SK-N-SH (cell line): Measurements from ENCODE around the gene RAMP3. TPM values are rescaled to one million over a fixed set of nuclear protein-coding genes. Genes with fewer than 3 reads are reported as not detected.

Experiments used
- CTCF ChIA-PET: fragments of 300-600, 350-600 bp; formaldehyde crosslinking; extraction: SDS; loops from one replicate; lab custom pipeline; 2021; lab: Yijun Ruan, JAX
- POLR2A ChIA-PET: fragments of 350-600 bp; sonication (Branson Sonifier 250); formaldehyde crosslinking; extraction: SDS; loops from one replicate; lab custom pipeline; 2020; ENCODE audit warnings: antibody characterized with exemption, inconsistent platforms; lab: Yijun Ruan, JAX
- DNase-seq: peaks from one replicate; pipeline ENCODE4 v3.0.0; 2012
- H2AFZ ChIP-seq: fragments of 200-600 bp; sonication (generic); 2 replicates; pipeline ENCODE4 v1.8.1; 2016; ENCODE audit warnings: antibody characterized with exemption, mild to moderate bottlenecking, low read depth
- H3F3A ChIP-seq: fragments of 200-600 bp; sonication (generic); replicated peaks from 2 replicates; pipeline ENCODE3; 2016; ENCODE audit warnings: antibody characterized with exemption, mild to moderate bottlenecking; ENCODE audit not compliant: insufficient read depth
- H3K27ac ChIP-seq, 2 experiments: fragments of 200-500 bp in 1 of 2; fragments of 200-600 bp in 1 of 2; sonication (Bioruptor generic) in 1 of 2; sonication (generic), shearing (Covaris generic) in 1 of 2; 2 replicates each; pipeline versions ENCODE4 v1.5.1 to v1.6.1; 2014 to 2016; ENCODE audit warnings: low read depth in 2 of 2, inconsistent platforms in 1 of 2, low read length in 1 of 2, mild to moderate bottlenecking in 1 of 2, mixed read lengths in 1 of 2
- H3K27me3 ChIP-seq: fragments of 200-600 bp; sonication (generic), shearing (Covaris generic); 2 replicates; pipeline ENCODE4 v1.6.1; 2016; ENCODE audit warnings: mixed run types; ENCODE audit not compliant: insufficient read depth
- H3K36me3 ChIP-seq, 2 experiments: fragments of 200-500 bp in 1 of 2; fragments of 200-600 bp in 1 of 2; sonication (Bioruptor generic) in 1 of 2; sonication (generic) in 1 of 2; replicated peaks in 1 of 2; 2 replicates each; pipeline versions ENCODE3 to v1.5.1; 2014 to 2016; ENCODE audit warnings: low read length in 1 of 2, mild to moderate bottlenecking in 1 of 2; ENCODE audit not compliant: insufficient read depth in 2 of 2, control insufficient read depth in 1 of 2
- H3K4me1 ChIP-seq, 2 experiments: fragments of 200-500 bp in 1 of 2; fragments of 200-600 bp in 1 of 2; sonication (Bioruptor generic) in 1 of 2; sonication (generic), shearing (Covaris generic) in 1 of 2; 2 replicates each; pipeline versions ENCODE4 v1.5.1 to v1.6.1; 2014 to 2016; ENCODE audit warnings: low read depth in 1 of 2, low read length in 1 of 2, mixed run types in 1 of 2; ENCODE audit not compliant: insufficient read depth in 2 of 2, control insufficient read depth in 1 of 2
- H3K4me2 ChIP-seq: fragments of 200-600 bp; sonication (generic), shearing (Covaris generic); 2 replicates; pipeline ENCODE4 v1.6.1; 2017; ENCODE audit warnings: mixed run types
- H3K4me3 ChIP-seq, 2 experiments: fragments of 200-500 bp in 1 of 2; fragments of 200-600 bp in 1 of 2; sonication (Bioruptor generic) in 1 of 2; sonication (generic), shearing (Covaris generic) in 1 of 2; 2 replicates each; pipeline versions ENCODE4 v1.5.1 to v1.8.1; 2014 to 2016; ENCODE audit warnings: low read depth in 2 of 2, inconsistent platforms in 1 of 2, low read length in 1 of 2, mild to moderate bottlenecking in 1 of 2, mixed read lengths in 1 of 2, moderate library complexity in 1 of 2
- H3K79me2 ChIP-seq: fragments of 200-600 bp; sonication (generic); 2 replicates; pipeline ENCODE4 v1.8.1; 2017; ENCODE audit warnings: mild to moderate bottlenecking; ENCODE audit not compliant: insufficient read depth
- H3K9ac ChIP-seq: fragments of 200-600 bp; sonication (generic); 2 replicates; pipeline ENCODE4 v1.6.1; 2017; ENCODE audit warnings: mixed run types
- H3K9me2 ChIP-seq: fragments of 200-600 bp; sonication (generic); 2 replicates; pipeline ENCODE4 v1.6.1; 2017; ENCODE audit warnings: mixed run types
- H3K9me3 ChIP-seq: fragments of 200-600 bp; sonication (generic); 2 replicates; pipeline ENCODE4 v1.6.1; 2017; ENCODE audit warnings: mixed run types, mild to moderate bottlenecking, moderate library complexity
- H4K20me1 ChIP-seq: fragments of 200-600 bp; sonication (generic); 2 replicates; pipeline ENCODE4 v1.6.1; 2017; ENCODE audit warnings: mild to moderate bottlenecking, mixed run types; ENCODE audit not compliant: insufficient read depth
- EP300 ChIP-seq, 2 experiments: IDR thresholded peaks; 2 replicates each; pipeline versions ENCODE4 v1.4.0 to v1.6.1; 2012; ENCODE audit warnings: borderline replicate concordance in 1 of 2, low read depth in 1 of 2, low read length in 1 of 2
- EZH2phosphoT487 ChIP-seq: fragments of 200-600 bp; sonication (generic); IDR thresholded peaks from 2 replicates; pipeline ENCODE4 v1.6.1; 2017; ENCODE audit warnings: low read depth, mixed run types, mild to moderate bottlenecking, antibody characterized with exemption, moderate library complexity, borderline replicate concordance
- FOSL2 ChIP-seq: IDR thresholded peaks from 2 replicates; pipeline ENCODE4 v1.4.0; 2012; ENCODE audit warnings: low read depth, mild to moderate bottlenecking, moderate library complexity, borderline replicate concordance
- FOXM1 ChIP-seq: IDR thresholded peaks from 2 replicates; pipeline ENCODE4 v1.4.0; 2012; ENCODE audit warnings: low read depth, mild to moderate bottlenecking
- JUND ChIP-seq: IDR thresholded peaks from 2 replicates; pipeline ENCODE4 v1.4.0; 2012
- MXI1 ChIP-seq: IDR thresholded peaks from 2 replicates; pipeline ENCODE4 v1.6.1; 2012; ENCODE audit warnings: mild to moderate bottlenecking, low read depth, low read length, improper control_type of control experiment
- NFIC ChIP-seq: IDR thresholded peaks from 2 replicates; pipeline ENCODE4 v1.4.0; 2012; ENCODE audit warnings: borderline replicate concordance
- POLR2AphosphoS5 ChIP-seq: IDR thresholded peaks from 2 replicates; pipeline ENCODE4 v1.6.1; 2012; ENCODE audit warnings: low read depth, low read length
- RAD21 ChIP-seq: IDR thresholded peaks from 2 replicates; pipeline ENCODE4 v1.6.1; 2012; ENCODE audit warnings: mild to moderate bottlenecking, low read length
- RCOR1 ChIP-seq: fragments of 150-350 bp; IDR thresholded peaks from 2 replicates; pipeline ENCODE4 v1.6.1; 2017; ENCODE audit warnings: antibody characterized with exemption, low read length
- RFX5 ChIP-seq: IDR thresholded peaks from 2 replicates; pipeline ENCODE4 v1.6.1; 2012; ENCODE audit warnings: mild to moderate bottlenecking, improper control_type of control experiment, low read length
- TAF1 ChIP-seq: IDR thresholded peaks from 2 replicates; pipeline ENCODE4 v1.6.1; 2012; ENCODE audit warnings: low read depth, mild to moderate bottlenecking, low read length, moderate library complexity, borderline replicate concordance
- TCF12 ChIP-seq: IDR thresholded peaks from 2 replicates; pipeline ENCODE4 v1.4.0; 2012
- TEAD4 ChIP-seq: IDR thresholded peaks from 2 replicates; pipeline ENCODE4 v1.4.0; 2012; ENCODE audit warnings: mild to moderate bottlenecking, borderline replicate concordance; ENCODE audit not compliant: insufficient read depth
- WGBS: methylation state at CpG from one replicate; pipeline ENCODE4 v1.1.6; 2017; ENCODE audit warnings: low lambda C conversion rate; 5-methylcytosine and 5-hydroxymethylcytosine counted together
- polyA plus RNA-seq, 3 experiments: library from polyadenylated mRNA; depleted of rRNA; stranded (reverse); fragments of >200 nt; gene quantifications; 2 replicates each; pipeline ENCODE4 v1.2.3, GENCODE V29; 2012
- TF ChIP-seq, protein P1 (sequence below): fragments of 200-600 bp; sonication (generic); IDR thresholded peaks from 2 replicates; pipeline ENCODE4 v1.6.1; 2017; ENCODE audit warnings: antibody characterized with exemption, mild to moderate bottlenecking, moderate library complexity
- TF ChIP-seq, protein P2 (sequence below): fragments of 150-350 bp; IDR thresholded peaks from 2 replicates; pipeline ENCODE4 v1.6.1; 2017; ENCODE audit warnings: antibody characterized with exemption, low read length, low read depth, borderline replicate concordance
- TF ChIP-seq, protein P3 (sequence below): IDR thresholded peaks from 2 replicates; pipeline ENCODE4 v1.4.0; 2012; ENCODE audit warnings: low read depth

Gene RAMP3
- polyA plus RNA-seq, 1 of the 3 experiments (the other 2 are of a cell fraction): not detected

DNA sequence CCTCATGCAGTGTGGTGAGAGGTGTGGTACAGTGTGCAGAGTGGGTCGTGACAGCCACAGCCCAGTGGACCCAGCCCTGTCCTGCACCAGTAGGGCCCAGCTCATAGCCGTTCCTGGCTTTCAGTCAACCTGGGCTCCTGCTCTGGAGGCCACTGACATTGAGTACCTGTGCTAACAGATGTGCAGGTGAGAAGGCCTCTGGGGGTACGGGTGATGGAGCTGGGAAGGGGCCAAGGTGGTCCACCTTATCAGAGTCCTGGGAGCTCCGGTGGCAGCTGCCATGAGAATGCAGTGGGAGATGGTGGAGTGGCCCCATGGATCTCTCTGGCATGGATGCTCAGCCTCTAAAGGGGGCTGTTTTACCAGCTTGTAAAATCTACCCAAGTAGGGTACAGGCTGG is 40.0 kb upstream of the RAMP3 start:
- H3K79me2 ChIP-seq: no peaks in the 10 kb centered on the region
- no peak overlapping the region for H2AFZ ChIP-seq
- H3K4me1 ChIP-seq: peaks cover 0 to under 1% of the 10 kb centered on the region in 2 experiments; a peak in 1 of 4 replicates
- no peak for TF ChIP-seq TCF12
- TF ChIP-seq, protein P1, sequence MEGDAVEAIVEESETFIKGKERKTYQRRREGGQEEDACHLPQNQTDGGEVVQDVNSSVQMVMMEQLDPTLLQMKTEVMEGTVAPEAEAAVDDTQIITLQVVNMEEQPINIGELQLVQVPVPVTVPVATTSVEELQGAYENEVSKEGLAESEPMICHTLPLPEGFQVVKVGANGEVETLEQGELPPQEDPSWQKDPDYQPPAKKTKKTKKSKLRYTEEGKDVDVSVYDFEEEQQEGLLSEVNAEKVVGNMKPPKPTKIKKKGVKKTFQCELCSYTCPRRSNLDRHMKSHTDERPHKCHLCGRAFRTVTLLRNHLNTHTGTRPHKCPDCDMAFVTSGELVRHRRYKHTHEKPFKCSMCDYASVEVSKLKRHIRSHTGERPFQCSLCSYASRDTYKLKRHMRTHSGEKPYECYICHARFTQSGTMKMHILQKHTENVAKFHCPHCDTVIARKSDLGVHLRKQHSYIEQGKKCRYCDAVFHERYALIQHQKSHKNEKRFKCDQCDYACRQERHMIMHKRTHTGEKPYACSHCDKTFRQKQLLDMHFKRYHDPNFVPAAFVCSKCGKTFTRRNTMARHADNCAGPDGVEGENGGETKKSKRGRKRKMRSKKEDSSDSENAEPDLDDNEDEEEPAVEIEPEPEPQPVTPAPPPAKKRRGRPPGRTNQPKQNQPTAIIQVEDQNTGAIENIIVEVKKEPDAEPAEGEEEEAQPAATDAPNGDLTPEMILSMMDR: no peak
- no peak for TF ChIP-seq FOSL2
- no peak for TF ChIP-seq JUND
- TF ChIP-seq TAF1: no peak
- no peak for TF ChIP-seq EZH2phosphoT487
- TF ChIP-seq TEAD4: no peak
- TF ChIP-seq EP300 (IDR thresholded peaks at IDR 0.05; ENCODE audit: borderline replicate concordance in 1 of 2, low read depth in 1 of 2, low read length in 1 of 2): no peak
- no peak for TF ChIP-seq MXI1
- TF ChIP-seq POLR2AphosphoS5: no peak
- TF ChIP-seq, protein P2, sequence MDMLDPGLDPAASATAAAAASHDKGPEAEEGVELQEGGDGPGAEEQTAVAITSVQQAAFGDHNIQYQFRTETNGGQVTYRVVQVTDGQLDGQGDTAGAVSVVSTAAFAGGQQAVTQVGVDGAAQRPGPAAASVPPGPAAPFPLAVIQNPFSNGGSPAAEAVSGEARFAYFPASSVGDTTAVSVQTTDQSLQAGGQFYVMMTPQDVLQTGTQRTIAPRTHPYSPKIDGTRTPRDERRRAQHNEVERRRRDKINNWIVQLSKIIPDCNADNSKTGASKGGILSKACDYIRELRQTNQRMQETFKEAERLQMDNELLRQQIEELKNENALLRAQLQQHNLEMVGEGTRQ: no peak
- TF ChIP-seq, protein P3, sequence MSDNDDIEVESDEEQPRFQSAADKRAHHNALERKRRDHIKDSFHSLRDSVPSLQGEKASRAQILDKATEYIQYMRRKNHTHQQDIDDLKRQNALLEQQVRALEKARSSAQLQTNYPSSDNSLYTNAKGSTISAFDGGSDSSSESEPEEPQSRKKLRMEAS: no peak
- TF ChIP-seq RCOR1: no peak
- TF ChIP-seq RAD21: no peak
- no peak for TF ChIP-seq FOXM1
- TF ChIP-seq NFIC: no peak
- no peak for TF ChIP-seq RFX5
- TF ChIP-seq, all 33 proteins: peak for 0
- WGBS: 28% methylated on average over 3 of the region's 4 CpGs
- Histone ChIP-seq H3K4me3 (no peak overlapping the region), H3K9me2 (no peaks in the 10 kb centered on the region), H3K27ac (no peak overlapping the region), H3K9ac (no peak overlapping the region), H3K36me3 (no peaks in the 10 kb centered on the region), H4K20me1 (no peaks in the 10 kb centered on the region), H3K27me3 (peaks cover 18% of the 10 kb centered on the region; the same call in 1 of the 2 replicates), H3F3A (no peaks in the 10 kb centered on the region), H3K9me3 (no peaks in the 10 kb centered on the region), H3K4me2 (no peak overlapping the region)
- DNase-seq: no peak
- ChIA-PET CTCF (interaction anchor here (0.8 to 14.6 kb wide), 4 partner anchors 18 to 144 kb away, joined by 3 to 149 read pairs (median 3); no protein-coding TSS in a partner anchor), POLR2A (no interaction called here)
